Suprapubic skin (tissue), 4 donors: ENCODE measurements around the gene TPM2. TPM values are rescaled to one million over a fixed set of nuclear protein-coding genes. Genes with fewer than 3 reads are reported as not detected.

ENCODE experiments used
- DNase-seq, 2 donors: peaks; one replicate each; pipeline ENCODE4 v3.0.0-alpha.2; 2019; ENCODE audit warnings: low spot score in 2 of 2
- H3K27ac ChIP-seq: fragments of 200-600 bp; sonication (generic); one replicate; pipeline ENCODE4 v1.5.1; 2019
- H3K27me3 ChIP-seq: fragments of 200-600 bp; sonication (generic); one replicate; pipeline ENCODE4 v1.5.1; 2019
- H3K36me3 ChIP-seq: fragments of 200-600 bp; sonication (generic); one replicate; pipeline ENCODE4 v1.5.1; 2019
- H3K4me1 ChIP-seq: fragments of 200-600 bp; sonication (generic); one replicate; pipeline ENCODE4 v1.5.1; 2019
- H3K4me3 ChIP-seq: fragments of 200-600 bp; sonication (generic); one replicate; pipeline ENCODE4 v1.5.1; 2019; ENCODE audit warnings: mild to moderate bottlenecking
- H3K9me3 ChIP-seq: fragments of 200-600 bp; sonication (generic); one replicate; pipeline ENCODE4 v1.5.1; 2019
- EP300 ChIP-seq: sonication (generic); formaldehyde crosslinking; IDR thresholded peaks from one replicate; pipeline ENCODE4 v1.6.1; 2017; ENCODE audit warnings: antibody characterized with exemption
- POLR2A ChIP-seq, 2 donors: fragments of 450-650 bp; IDR thresholded peaks; one replicate each; pipeline ENCODE4 v1.6.1; 2017; ENCODE audit warnings: antibody characterized with exemption in 2 of 2, mild to moderate bottlenecking in 2 of 2, moderate library complexity in 2 of 2
- POLR2AphosphoS5 ChIP-seq, 3 donors: sonication (generic); formaldehyde crosslinking; IDR thresholded peaks; one replicate each; pipeline ENCODE4 v1.6.1; 2017; ENCODE audit warnings: antibody characterized with exemption in 3 of 3
- WGBS: methylation state at CpG from one replicate; pipeline ENCODE4 v1.1.5; 2018; 5-methylcytosine and 5-hydroxymethylcytosine counted together
- total RNA-seq, 4 donors: library from RNA; depleted of rRNA; stranded (reverse); fragments of >200 nt; gene quantifications; one replicate each; pipeline ENCODE4 v1.1.0, GENCODE V29; 2016
- TF ChIP-seq, protein P1 (sequence below), 2 donors: fragments of 200-600 bp in 1 of 2; fragments of 450-650 bp in 1 of 2; sonication (generic) in 1 of 2; IDR thresholded peaks; one replicate each; pipeline ENCODE4 v1.5.1; 2016 to 2019; ENCODE audit warnings: antibody characterized with exemption in 2 of 2, mild to moderate bottlenecking in 1 of 2, moderate library complexity in 1 of 2

TPM2 gene
- total RNA-seq, 4 donors from 2014 or later, result 40.6 to 105 (median 56.7) TPM

- no peaks in the 10 kb centered on the region for H3K9me3 ChIP-seq
- DNase-seq, result no peak
- TF ChIP-seq POLR2AphosphoS5 (IDR thresholded peaks at IDR 0.05) (no peak), POLR2A (IDR thresholded peaks at IDR 0.05) (no peak), EP300 (peak; percentile 70)
- TF ChIP-seq, protein P1, sequence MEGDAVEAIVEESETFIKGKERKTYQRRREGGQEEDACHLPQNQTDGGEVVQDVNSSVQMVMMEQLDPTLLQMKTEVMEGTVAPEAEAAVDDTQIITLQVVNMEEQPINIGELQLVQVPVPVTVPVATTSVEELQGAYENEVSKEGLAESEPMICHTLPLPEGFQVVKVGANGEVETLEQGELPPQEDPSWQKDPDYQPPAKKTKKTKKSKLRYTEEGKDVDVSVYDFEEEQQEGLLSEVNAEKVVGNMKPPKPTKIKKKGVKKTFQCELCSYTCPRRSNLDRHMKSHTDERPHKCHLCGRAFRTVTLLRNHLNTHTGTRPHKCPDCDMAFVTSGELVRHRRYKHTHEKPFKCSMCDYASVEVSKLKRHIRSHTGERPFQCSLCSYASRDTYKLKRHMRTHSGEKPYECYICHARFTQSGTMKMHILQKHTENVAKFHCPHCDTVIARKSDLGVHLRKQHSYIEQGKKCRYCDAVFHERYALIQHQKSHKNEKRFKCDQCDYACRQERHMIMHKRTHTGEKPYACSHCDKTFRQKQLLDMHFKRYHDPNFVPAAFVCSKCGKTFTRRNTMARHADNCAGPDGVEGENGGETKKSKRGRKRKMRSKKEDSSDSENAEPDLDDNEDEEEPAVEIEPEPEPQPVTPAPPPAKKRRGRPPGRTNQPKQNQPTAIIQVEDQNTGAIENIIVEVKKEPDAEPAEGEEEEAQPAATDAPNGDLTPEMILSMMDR (IDR thresholded peaks at IDR 0.05), result no peak
- no peaks in the 10 kb centered on the region for H3K27me3 ChIP-seq
- peaks cover 28% of the 10 kb centered on the region for H3K4me1 ChIP-seq
- H3K27ac ChIP-seq, result peak overlapping the region; percentile 84
- peaks cover 5% of the 10 kb centered on the region for H3K36me3 ChIP-seq
- no peak overlapping the region for H3K4me3 ChIP-seq
- WGBS, result 77% methylated on average over 13 of the region's 13 CpGs
Measured at GRCh38 chr9:35691757-35692301, 2.1 kb upstream of the TPM2 start.

- DNase-seq, result no peak
- no peaks in the 10 kb centered on the region for H3K36me3 ChIP-seq
- H3K27ac ChIP-seq, result peak overlapping the region; percentile 84
- H3K4me1 ChIP-seq, result peaks cover 23% of the 10 kb centered on the region
- H3K9me3 ChIP-seq, result no peaks in the 10 kb centered on the region
- no peaks in the 10 kb centered on the region for H3K27me3 ChIP-seq
- WGBS, result 20% methylated on average over 10 of the region's 10 CpGs
- peak overlapping the region; percentile 65 for H3K4me3 ChIP-seq
- TF ChIP-seq EP300, result no peak
- no peak for TF ChIP-seq POLR2AphosphoS5 (IDR thresholded peaks at IDR 0.05)
- TF ChIP-seq POLR2A (IDR thresholded peaks at IDR 0.05), result no peak
- TF ChIP-seq, protein P1 (IDR thresholded peaks at IDR 0.05), result no peak
Measured at GRCh38 chr9:35691334-35691650, 1.6 kb upstream of the TPM2 start.

DNA sequence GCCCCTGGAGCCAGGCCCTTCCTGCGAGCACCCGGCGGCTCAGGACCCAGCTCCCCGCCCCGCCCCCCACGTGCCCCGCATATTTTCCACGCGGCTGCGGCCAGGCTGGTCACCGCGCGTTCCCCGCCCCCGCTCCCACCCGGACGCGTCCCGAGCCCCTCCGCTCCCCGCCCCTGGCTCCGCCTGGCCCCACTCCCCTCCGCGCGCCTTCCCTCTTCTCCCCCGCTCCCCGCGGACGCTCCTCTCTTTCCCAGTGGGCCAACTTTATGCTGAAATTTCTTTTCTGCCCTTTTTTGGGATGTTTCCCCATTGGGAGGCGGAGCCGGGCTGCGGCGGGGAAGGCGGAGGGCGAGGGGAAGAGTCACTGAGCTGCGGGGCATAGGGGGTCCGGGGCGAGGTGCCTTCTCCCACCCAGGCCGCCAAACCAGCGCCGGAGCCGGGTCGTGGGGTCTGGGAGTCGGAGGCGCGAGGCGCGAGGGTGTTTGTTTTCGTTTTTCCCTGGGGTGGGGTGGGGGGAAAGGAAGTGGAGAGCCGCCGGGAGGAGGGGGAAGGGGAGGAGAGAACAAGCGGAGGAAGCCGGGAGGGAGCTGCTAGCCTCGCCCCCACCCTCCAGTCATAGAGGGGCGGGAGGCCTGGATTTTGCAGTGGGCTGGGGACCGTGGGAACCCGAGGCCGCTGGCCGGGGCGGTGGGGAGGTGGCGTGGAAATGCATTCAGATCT is 1.0 kb upstream of the TPM2 start:
- TF ChIP-seq POLR2A (IDR thresholded peaks at IDR 0.05) (no peak), EP300 (no peak), POLR2AphosphoS5 (IDR thresholded peaks at IDR 0.05) (no peak)
- TF ChIP-seq, protein P1 (IDR thresholded peaks at IDR 0.05), result no peak
- H3K4me1 ChIP-seq, result peaks cover 20% of the 10 kb centered on the region
- H3K27ac ChIP-seq, result peak overlapping the region; percentile 84
- peak; percentile 85 to 87 for DNase-seq
- no peaks in the 10 kb centered on the region for H3K9me3 ChIP-seq
- 2% methylated on average over 46 of the region's 61 CpGs for WGBS
- H3K27me3 ChIP-seq, result no peaks in the 10 kb centered on the region
- no peaks in the 10 kb centered on the region for H3K36me3 ChIP-seq
- peak overlapping the region; percentile 65 for H3K4me3 ChIP-seq

DNA sequence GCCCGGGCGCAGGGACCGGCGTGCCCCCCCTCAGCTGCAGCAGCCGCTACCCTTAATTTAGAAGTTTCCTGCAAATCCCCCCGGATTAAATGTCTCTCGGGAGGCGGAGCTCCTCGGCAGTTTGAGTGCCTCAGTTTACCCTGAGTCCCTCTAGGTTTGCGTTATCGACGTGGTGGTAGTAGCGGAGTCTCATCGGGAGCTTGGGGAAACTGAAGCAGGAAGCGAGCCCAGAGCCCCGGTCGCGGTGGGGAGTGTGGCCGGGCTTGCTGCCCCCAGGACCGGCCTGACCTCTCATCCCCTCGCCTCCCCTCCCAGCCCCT is 529 bp upstream of the TPM2 start:
- Histone ChIP-seq H3K4me3 (peak overlapping the region; percentile 65), H3K27me3 (no peaks in the 10 kb centered on the region), H3K27ac (peak overlapping the region; percentile 84), H3K9me3 (no peaks in the 10 kb centered on the region), H3K4me1 (peaks cover 20% of the 10 kb centered on the region), H3K36me3 (peaks cover 4% of the 10 kb centered on the region)
- TF ChIP-seq, protein P1 (IDR thresholded peaks at IDR 0.05), result no peak
- TF ChIP-seq POLR2AphosphoS5 (IDR thresholded peaks at IDR 0.05), result no peak
- TF ChIP-seq EP300, result no peak
- TF ChIP-seq POLR2A (IDR thresholded peaks at IDR 0.05), result no peak
- DNase-seq, result no peak
- WGBS, result no CpG with 5 or more reads among the region's 21 CpGs

DNA sequence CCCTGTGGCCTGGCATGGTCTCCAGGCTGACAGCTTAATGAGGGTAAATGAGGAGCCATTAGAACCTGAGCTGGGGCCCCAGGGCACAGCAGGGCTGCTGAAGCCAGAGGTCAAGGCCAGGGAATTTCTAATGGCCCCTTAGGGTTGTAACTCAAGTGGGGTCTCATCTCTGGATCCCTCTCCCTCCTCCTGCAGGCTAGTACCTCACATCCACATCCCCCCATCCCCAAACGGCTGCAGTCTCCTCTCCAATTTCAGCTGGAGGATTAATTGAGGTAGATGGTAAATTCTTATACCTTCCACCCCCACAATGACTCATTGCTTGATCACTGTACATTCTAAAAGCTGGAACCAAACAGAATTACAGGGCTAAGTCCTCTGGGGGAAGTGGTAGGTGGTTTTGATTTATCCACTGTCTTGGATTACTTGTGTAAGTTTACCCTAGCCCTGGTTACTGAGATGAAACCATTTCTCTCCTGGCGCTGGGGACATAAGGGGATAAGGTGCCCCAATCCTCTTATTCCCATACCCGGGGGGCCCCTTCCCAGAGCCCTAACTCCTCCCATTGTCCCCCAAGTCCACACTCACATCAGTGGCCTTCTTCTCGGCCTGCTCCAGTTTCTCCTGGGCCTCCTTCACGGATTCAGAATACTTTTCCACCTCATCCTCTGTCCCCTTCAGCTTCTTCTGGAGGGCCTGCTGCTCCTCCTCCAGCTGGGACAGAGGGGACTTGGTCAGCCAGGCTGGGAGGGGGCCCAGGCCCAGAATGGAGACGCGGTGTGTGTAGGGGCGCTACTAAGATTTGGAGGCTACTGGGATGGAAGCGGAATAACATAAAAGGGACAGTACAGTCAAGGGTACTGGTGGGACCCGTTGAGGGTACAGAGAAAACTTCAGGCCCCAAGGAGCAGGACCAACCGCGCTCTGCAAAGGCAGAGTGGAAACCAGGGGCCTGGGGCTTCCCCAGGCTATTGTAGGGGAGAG is 875 bp downstream of the TPM2 start:
- peaks cover 20% of the 10 kb centered on the region for H3K4me1 ChIP-seq
- 73% methylated on average over 12 of the region's 12 CpGs for WGBS
- no peak for DNase-seq
- H3K27ac ChIP-seq, result peak overlapping the region; percentile 84
- TF ChIP-seq EP300, result no peak
- no peak for TF ChIP-seq POLR2A (IDR thresholded peaks at IDR 0.05)
- H3K27me3 ChIP-seq, result no peaks in the 10 kb centered on the region
- H3K4me3 ChIP-seq, result peak overlapping the region; percentile 65
- H3K36me3 ChIP-seq, result peaks cover 17% of the 10 kb centered on the region
- no peaks in the 10 kb centered on the region for H3K9me3 ChIP-seq
